NCI-H2196 treated with DMSO at 0.1 percent for 48 hours (cell line): ENCODE data around the gene ACTN2.

Source experiments
- DNase-seq: peaks from one replicate; lab custom pipeline; 2025; ENCODE audit not compliant: unreplicated experiment; lab: John Stamatoyannopoulos, UW

ACTN2 gene

GRCh38 chr1:236689713-236690569 is 3.6 kb downstream of the ACTN2 start:
- DNase-seq = no peak

GRCh38 chr1:236691348-236691747 is 5.0 kb downstream of the ACTN2 start:
- no peak for DNase-seq

GRCh38 chr1:236692128-236692527 is 5.8 kb downstream of the ACTN2 start:
- DNase-seq = no peak

GRCh38 chr1:236692742-236693141 is 6.4 kb downstream of the ACTN2 start:
- no peak for DNase-seq

GRCh38 chr1:236699366-236699765 is 13.1 kb downstream of the ACTN2 start:
- no peak for DNase-seq

GRCh38 chr1:236700903-236701302 is 14.6 kb downstream of the ACTN2 start:
- no peak for DNase-seq

GRCh38 chr1:236701782-236702181 is 15.5 kb downstream of the ACTN2 start:
- no peak for DNase-seq

- DNase-seq = no peak
These were observed 16.6 kb downstream of the ACTN2 start for GRCh38 chr1:236702791-236703394.

- DNase-seq = no peak
These were observed 19.5 kb downstream of the ACTN2 start for GRCh38 chr1:236705771-236706170.

- no peak for DNase-seq
These were observed 19.9 kb downstream of the ACTN2 start for GRCh38 chr1:236706183-236706582.

- no peak for DNase-seq
These were observed 24.1 kb downstream of the ACTN2 start for GRCh38 chr1:236710328-236710892.

GRCh38 chr1:236716160-236716559 is 29.9 kb downstream of the ACTN2 start:
- DNase-seq = no peak

GRCh38 chr1:236717811-236718210 is 31.5 kb downstream of the ACTN2 start:
- DNase-seq = no peak

- no peak for DNase-seq
These were observed 32.0 kb downstream of the ACTN2 start for GRCh38 chr1:236718328-236718727.

- DNase-seq = no peak
These were observed 33.9 kb downstream of the ACTN2 start for GRCh38 chr1:236720206-236720605.

GRCh38 chr1:236720611-236721010 is 34.3 kb downstream of the ACTN2 start:
- no peak for DNase-seq

- DNase-seq = no peak
These were observed 37.8 kb downstream of the ACTN2 start for GRCh38 chr1:236724049-236724448.

- no peak for DNase-seq
These were observed 38.2 kb downstream of the ACTN2 start for GRCh38 chr1:236724506-236724905.

- no peak for DNase-seq
These were observed 39.4 kb downstream of the ACTN2 start for GRCh38 chr1:236725668-236726067.

GRCh38 chr1:236727521-236727920 is 41.2 kb downstream of the ACTN2 start:
- no peak for DNase-seq

- DNase-seq = no peak
These were observed 42.5 kb downstream of the ACTN2 start for GRCh38 chr1:236728752-236729151.

GRCh38 chr1:236733653-236734052 is 47.4 kb downstream of the ACTN2 start:
- DNase-seq = no peak
